ENCODE measurements around the gene ZNF483. TPM values are rescaled to one million over a fixed set of nuclear protein-coding genes. Genes with fewer than 3 reads are reported as not detected.
"Not testable (repeated sequence)": the region's sequence is repeated elsewhere in the genome, so short reads cannot be mapped to it uniquely, and the experiment has no call there.

Gene ZNF483
- total RNA-seq, 2 experiments from 2014 or later: 2.5 to 3.0 TPM

GRCh38 chr9:111542497-111543254 lies 17.7 kb downstream of the ZNF483 start:
- CTCF ChIA-PET: no interaction called here

DNA sequence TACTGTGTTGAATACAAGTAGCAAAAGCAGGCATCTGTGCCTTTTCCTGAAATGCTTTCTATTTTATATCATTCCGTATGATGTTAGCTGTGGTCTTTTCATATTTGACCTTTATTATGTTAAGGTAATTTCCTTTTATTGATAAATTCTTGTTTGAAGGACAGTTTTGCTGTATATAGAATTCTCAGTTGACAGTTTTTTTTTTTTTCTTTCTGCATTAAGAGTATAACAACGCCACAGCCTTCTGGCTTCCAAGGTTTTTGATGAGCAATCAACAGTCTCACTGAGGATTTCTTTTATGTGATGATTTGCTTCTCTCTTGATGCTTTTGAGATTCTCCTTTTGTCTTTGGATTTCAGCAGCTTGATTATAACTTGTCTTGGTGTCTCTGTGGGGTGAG lies 23.6 kb downstream of the ZNF483 start:
- no peaks in the 10 kb centered on the region for H3K27me3 Mint-ChIP-seq
- ATAC-seq: no peak
- peaks cover 61% of the 10 kb centered on the region for H3K36me3 Mint-ChIP-seq (ENCODE audit: low read depth)
- no peak for DNase-seq
- CTCF ChIA-PET: interaction anchor here (0.6 kb wide), 1 partner anchor 264 kb away, joined by 4 read pairs; no protein-coding TSS in a partner anchor
- POLR2A ChIA-PET: no interaction called here
- no peak overlapping the region for H3K4me3 Mint-ChIP-seq
- no peaks in the 10 kb centered on the region for H3K4me1 Mint-ChIP-seq
- peaks cover 48% of the 10 kb centered on the region for H3K9me3 Mint-ChIP-seq (ENCODE audit: low read depth)
- intact Hi-C loops (cut with DNase I, micrococcal nuclease): loop anchor here in 1 of 2 experiments (10.0 kb wide), 1 partner anchor 1496 kb away; no protein-coding TSS in a partner anchor
- H3K27ac Mint-ChIP-seq: no peak overlapping the region

More at GRCh38 chr9:111542497-111543254, 17.7 kb downstream of the ZNF483 start:
- Mint-ChIP-seq H3K9me3 (ENCODE audit: low read depth) (peaks cover 58% of the 10 kb centered on the region), H3K4me1 (no peaks in the 10 kb centered on the region), H3K27ac (no peak overlapping the region), H3K27me3 (no peaks in the 10 kb centered on the region), H3K36me3 (ENCODE audit: low read depth) (peaks cover 74% of the 10 kb centered on the region), H3K4me3 (no peak overlapping the region)
- ATAC-seq (no peak), DNase-seq (no peak)
- intact Hi-C loops (cut with DNase I, micrococcal nuclease): loop anchor here in 1 of 2 experiments (10.0 kb wide), 1 partner anchor 1502 kb away; no protein-coding TSS in a partner anchor
- POLR2A ChIA-PET: interaction anchor here (1.1 kb wide), 1 partner anchor 229 kb away, joined by 5 read pairs; no protein-coding TSS in a partner anchor

- DNase-seq; H3K4me1 Mint-ChIP-seq; CTCF ChIA-PET; intact Hi-C loops (cut with DNase I, micrococcal nuclease); ATAC-seq; H3K27ac Mint-ChIP-seq; H3K4me3 Mint-ChIP-seq; POLR2A ChIA-PET; H3K27me3 Mint-ChIP-seq: not testable (repeated sequence)
- Mint-ChIP-seq H3K9me3 (ENCODE audit: low read depth) (peaks cover 43% of the 10 kb centered on the region), H3K36me3 (ENCODE audit: low read depth) (peaks cover 34% of the 10 kb centered on the region)
Measured at GRCh38 chr9:111555425-111555824, 30.4 kb downstream of the ZNF483 start.

DNA sequence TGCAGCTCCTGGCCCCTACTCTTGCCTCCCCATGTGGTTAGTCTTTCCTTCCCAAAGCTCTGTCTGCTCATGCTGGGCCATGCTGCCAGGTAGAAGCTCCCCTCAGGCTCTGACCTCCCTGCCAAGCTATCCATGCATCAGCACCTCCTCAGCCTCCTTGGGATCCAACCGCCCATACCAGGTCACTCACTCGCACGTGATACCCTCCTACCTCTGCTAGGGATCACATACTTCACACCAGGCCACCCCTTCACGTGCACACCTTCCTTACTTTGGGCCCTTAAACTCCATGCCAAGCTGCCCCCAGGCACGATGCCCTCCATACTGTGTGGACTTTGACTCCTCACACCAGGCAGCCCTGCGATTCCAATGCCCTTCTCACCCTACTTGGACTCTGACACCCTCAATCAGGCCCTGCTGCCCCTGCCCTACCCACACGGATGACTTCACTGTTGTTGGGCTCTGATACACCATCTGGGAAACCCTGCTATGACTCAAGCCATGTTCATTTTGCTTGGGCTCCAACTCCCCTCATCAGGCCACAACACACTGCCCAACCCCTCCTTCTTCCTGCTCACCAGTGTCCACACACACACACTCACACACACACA lies 34.1 kb downstream of the ZNF483 start:
- ChIA-PET CTCF (no interaction called here), POLR2A (no interaction called here)
- intact Hi-C loops (cut with DNase I, micrococcal nuclease): no loop called here
- Mint-ChIP-seq H3K27me3 (no peaks in the 10 kb centered on the region), H3K27ac (no peak overlapping the region), H3K4me3 (no peak overlapping the region), H3K36me3 (ENCODE audit: low read depth) (peaks cover 29% of the 10 kb centered on the region), H3K9me3 (ENCODE audit: low read depth) (peaks cover 42% of the 10 kb centered on the region), H3K4me1 (no peaks in the 10 kb centered on the region)
- no peak for ATAC-seq
- DNase-seq: no peak

GRCh38 chr9:111561165-111561719 lies 36.3 kb downstream of the ZNF483 start:
- CTCF ChIA-PET: no interaction called here
- no peak for DNase-seq
- no peak for ATAC-seq
- Mint-ChIP-seq H3K9me3 (ENCODE audit: low read depth) (peaks cover 27% of the 10 kb centered on the region), H3K27me3 (no peaks in the 10 kb centered on the region), H3K4me3 (no peak overlapping the region), H3K4me1 (no peaks in the 10 kb centered on the region), H3K27ac (no peak overlapping the region), H3K36me3 (ENCODE audit: low read depth) (peaks cover 18% of the 10 kb centered on the region)
- intact Hi-C loops (cut with DNase I, micrococcal nuclease): no loop called here
- POLR2A ChIA-PET: no interaction called here

GRCh38 chr9:111566234-111566633 lies 41.3 kb downstream of the ZNF483 start:
- Mint-ChIP-seq H3K4me1 (no peaks in the 10 kb centered on the region), H3K9me3 (ENCODE audit: low read depth) (peaks cover 38% of the 10 kb centered on the region), H3K36me3 (ENCODE audit: low read depth) (peaks cover 28% of the 10 kb centered on the region), H3K27ac (no peak overlapping the region), H3K4me3 (no peak overlapping the region), H3K27me3 (no peaks in the 10 kb centered on the region)
- DNase-seq (no peak), ATAC-seq (no peak)
- intact Hi-C loops (cut with DNase I, micrococcal nuclease): no loop called here
- POLR2A ChIA-PET: no interaction called here
- CTCF ChIA-PET: no interaction called here

DNA sequence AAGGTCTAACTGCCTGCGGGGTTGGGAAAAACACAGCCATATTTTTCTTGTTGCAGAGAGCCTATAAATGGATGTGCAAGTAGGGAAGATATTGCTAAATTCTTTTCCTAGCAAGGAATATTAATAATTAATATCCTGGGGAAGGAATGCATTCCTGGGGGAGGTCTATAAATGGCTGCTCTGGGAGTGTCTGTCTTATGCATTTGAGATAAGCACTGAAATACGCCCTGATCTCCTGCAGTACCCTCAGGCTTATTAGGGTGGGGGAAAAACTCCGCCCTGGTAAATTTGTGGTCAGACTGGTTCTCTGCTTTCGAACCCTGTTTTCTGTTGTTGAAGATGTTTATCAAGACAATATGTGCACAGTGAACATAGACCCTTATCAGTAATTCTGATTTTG lies 43.1 kb downstream of the ZNF483 start:
- H3K9me3 Mint-ChIP-seq (ENCODE audit: low read depth): peaks cover 35% of the 10 kb centered on the region
- ATAC-seq; H3K27me3 Mint-ChIP-seq; intact Hi-C loops (cut with DNase I, micrococcal nuclease); POLR2A ChIA-PET; DNase-seq; H3K27ac Mint-ChIP-seq; H3K4me3 Mint-ChIP-seq; H3K4me1 Mint-ChIP-seq: not testable (repeated sequence)
- H3K36me3 Mint-ChIP-seq (ENCODE audit: low read depth): peaks cover 28% of the 10 kb centered on the region
- CTCF ChIA-PET: interaction anchor here (0.7 kb wide), 1 partner anchor 138 kb away, joined by 3 read pairs; no protein-coding TSS in a partner anchor

DNA sequence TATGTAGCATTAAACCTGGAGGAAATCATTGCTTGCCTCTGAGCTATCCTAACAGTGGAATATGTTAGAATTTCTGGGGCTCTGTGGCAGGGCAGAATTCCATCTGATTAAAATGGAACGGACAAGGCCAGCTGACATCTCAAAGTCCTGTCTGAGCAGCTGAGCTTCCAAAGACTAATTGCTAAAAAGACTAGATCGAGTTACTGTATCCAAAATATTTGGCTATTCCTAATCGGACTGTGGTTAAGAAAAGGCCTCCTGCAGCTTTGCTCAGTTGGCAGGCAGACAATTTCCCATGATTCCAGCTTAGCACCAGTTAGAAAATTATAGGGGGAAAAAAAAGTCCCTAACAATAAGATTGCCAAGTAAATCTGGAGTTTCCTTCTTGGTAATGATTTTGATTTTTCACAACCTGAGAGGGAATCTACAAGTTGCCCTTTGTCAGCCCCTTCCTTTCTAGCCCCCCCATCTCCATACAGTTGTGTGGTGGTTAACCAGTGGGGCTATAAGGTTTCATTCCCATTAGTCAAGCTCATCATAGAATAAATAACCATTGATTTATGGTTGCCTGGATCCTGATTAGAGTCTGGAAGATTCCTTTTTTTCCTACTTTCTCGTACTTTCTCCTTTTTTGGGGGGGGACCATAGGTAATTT lies 48.1 kb downstream of the ZNF483 start:
- Mint-ChIP-seq H3K36me3 (ENCODE audit: low read depth) (peaks cover 14% of the 10 kb centered on the region), H3K4me3 (no peak overlapping the region), H3K27ac (no peak overlapping the region), H3K27me3 (no peaks in the 10 kb centered on the region), H3K9me3 (ENCODE audit: low read depth) (peaks cover 17% of the 10 kb centered on the region), H3K4me1 (no peaks in the 10 kb centered on the region)
- intact Hi-C loops (cut with DNase I, micrococcal nuclease): no loop called here
- DNase-seq (no peak), ATAC-seq (no peak)
- ChIA-PET CTCF (interaction anchor here (0.6 to 0.7 kb wide), 3 partner anchors 36 to 674 kb away, joined by 3 to 5 read pairs (median 3); no protein-coding TSS in a partner anchor), POLR2A (interaction anchor here (0.6 kb wide), 1 partner anchor 39 kb away, joined by 3 read pairs; no protein-coding TSS in a partner anchor)

DNA sequence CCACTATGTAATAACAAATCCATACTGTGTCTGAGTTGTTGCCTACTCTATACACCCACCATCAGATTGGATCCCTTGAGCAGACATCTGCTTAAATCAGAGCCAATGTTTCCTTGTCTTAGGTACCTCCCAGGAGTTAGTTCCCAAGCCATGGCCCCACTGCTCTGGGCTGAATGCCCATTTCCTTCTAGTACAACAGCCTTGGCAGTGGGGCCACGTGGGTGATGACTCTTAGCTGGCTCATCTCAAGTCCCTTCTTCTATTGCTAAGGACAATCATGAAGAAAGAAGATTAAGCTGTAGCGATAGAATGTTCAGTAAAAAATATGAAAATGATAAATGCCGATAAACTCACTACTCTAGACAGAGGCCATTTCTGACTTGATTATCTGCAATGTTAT lies 57.9 kb downstream of the ZNF483 start:
- ATAC-seq: no peak
- H3K27ac Mint-ChIP-seq: no peak overlapping the region
- H3K27me3 Mint-ChIP-seq: no peaks in the 10 kb centered on the region
- DNase-seq: no peak
- intact Hi-C loops (cut with DNase I, micrococcal nuclease): no loop called here
- H3K9me3 Mint-ChIP-seq (ENCODE audit: low read depth): no peaks in the 10 kb centered on the region
- H3K4me1 Mint-ChIP-seq: peaks cover 5% of the 10 kb centered on the region
- H3K4me3 Mint-ChIP-seq: no peak overlapping the region
- H3K36me3 Mint-ChIP-seq (ENCODE audit: low read depth): no peaks in the 10 kb centered on the region
- CTCF ChIA-PET: interaction anchor here (1.6 kb wide), 1 partner anchor 14 kb away, joined by 5 read pairs; no protein-coding TSS in a partner anchor
- POLR2A ChIA-PET: no interaction called here

- Mint-ChIP-seq H3K27me3 (no peaks in the 10 kb centered on the region), H3K4me1 (no peaks in the 10 kb centered on the region), H3K27ac (no peak overlapping the region), H3K36me3 (ENCODE audit: low read depth) (no peaks in the 10 kb centered on the region), H3K9me3 (ENCODE audit: low read depth) (no peaks in the 10 kb centered on the region), H3K4me3 (no peak overlapping the region)
- intact Hi-C loops (cut with DNase I, micrococcal nuclease): no loop called here
- DNase-seq (no peak), ATAC-seq (no peak)
- ChIA-PET CTCF (no interaction called here), POLR2A (no interaction called here)
Measured at GRCh38 chr9:111586378-111586777, 61.4 kb downstream of the ZNF483 start.

- POLR2A ChIA-PET: no interaction called here
- Mint-ChIP-seq H3K27me3 (no peaks in the 10 kb centered on the region), H3K9me3 (ENCODE audit: low read depth) (no peaks in the 10 kb centered on the region), H3K36me3 (ENCODE audit: low read depth) (no peaks in the 10 kb centered on the region), H3K27ac (no peak overlapping the region), H3K4me1 (no peaks in the 10 kb centered on the region), H3K4me3 (no peak overlapping the region)
- intact Hi-C loops (cut with DNase I, micrococcal nuclease): no loop called here
- ATAC-seq (no peak), DNase-seq (no peak)
- CTCF ChIA-PET: no interaction called here
Measured at GRCh38 chr9:111588846-111589245, 63.9 kb downstream of the ZNF483 start.
